GM12872 (cell line): ENCODE results near the gene PRDM15.

Experiments
- TF ChIP-seq, protein P1 (sequence below): IDR thresholded peaks from 3 replicates; pipeline ENCODE4 v1.5.1; 2011; ENCODE audit warnings: low read depth, mild to moderate bottlenecking, low read length, moderate library complexity; ENCODE audit not compliant: insufficient read depth

PRDM15 gene

DNA sequence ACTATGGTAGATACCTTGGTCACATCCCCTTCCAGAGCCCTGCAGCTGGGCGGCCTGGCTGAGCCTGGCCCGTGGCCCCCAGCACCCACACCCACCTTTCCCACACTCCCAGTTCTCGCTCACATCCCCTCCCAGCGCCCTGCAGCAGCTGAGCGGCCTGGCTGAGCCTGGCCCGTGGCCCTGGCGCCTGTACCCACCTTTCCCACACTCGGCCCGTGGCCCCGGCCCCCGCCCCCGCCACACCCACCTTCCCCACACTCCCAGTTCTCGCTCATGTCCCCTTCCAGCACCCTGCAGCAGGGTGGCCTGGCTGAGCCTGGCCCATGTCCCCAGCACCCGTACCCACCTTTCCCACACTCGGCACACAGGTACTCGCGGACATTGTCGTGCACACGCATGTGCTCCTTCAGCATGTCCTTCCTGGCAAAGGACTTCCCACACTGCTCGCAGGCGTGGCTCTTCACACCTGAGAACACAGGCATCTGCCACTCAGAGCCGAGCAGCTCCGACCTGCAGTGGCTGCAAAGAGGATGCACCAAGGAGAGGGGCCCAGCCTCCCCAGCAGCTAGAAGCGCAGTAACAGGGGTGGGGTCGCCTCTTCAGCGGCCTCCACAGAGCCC, 59.8 kb downstream of the PRDM15 start:
- TF ChIP-seq, protein P1, sequence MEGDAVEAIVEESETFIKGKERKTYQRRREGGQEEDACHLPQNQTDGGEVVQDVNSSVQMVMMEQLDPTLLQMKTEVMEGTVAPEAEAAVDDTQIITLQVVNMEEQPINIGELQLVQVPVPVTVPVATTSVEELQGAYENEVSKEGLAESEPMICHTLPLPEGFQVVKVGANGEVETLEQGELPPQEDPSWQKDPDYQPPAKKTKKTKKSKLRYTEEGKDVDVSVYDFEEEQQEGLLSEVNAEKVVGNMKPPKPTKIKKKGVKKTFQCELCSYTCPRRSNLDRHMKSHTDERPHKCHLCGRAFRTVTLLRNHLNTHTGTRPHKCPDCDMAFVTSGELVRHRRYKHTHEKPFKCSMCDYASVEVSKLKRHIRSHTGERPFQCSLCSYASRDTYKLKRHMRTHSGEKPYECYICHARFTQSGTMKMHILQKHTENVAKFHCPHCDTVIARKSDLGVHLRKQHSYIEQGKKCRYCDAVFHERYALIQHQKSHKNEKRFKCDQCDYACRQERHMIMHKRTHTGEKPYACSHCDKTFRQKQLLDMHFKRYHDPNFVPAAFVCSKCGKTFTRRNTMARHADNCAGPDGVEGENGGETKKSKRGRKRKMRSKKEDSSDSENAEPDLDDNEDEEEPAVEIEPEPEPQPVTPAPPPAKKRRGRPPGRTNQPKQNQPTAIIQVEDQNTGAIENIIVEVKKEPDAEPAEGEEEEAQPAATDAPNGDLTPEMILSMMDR: no peak

DNA sequence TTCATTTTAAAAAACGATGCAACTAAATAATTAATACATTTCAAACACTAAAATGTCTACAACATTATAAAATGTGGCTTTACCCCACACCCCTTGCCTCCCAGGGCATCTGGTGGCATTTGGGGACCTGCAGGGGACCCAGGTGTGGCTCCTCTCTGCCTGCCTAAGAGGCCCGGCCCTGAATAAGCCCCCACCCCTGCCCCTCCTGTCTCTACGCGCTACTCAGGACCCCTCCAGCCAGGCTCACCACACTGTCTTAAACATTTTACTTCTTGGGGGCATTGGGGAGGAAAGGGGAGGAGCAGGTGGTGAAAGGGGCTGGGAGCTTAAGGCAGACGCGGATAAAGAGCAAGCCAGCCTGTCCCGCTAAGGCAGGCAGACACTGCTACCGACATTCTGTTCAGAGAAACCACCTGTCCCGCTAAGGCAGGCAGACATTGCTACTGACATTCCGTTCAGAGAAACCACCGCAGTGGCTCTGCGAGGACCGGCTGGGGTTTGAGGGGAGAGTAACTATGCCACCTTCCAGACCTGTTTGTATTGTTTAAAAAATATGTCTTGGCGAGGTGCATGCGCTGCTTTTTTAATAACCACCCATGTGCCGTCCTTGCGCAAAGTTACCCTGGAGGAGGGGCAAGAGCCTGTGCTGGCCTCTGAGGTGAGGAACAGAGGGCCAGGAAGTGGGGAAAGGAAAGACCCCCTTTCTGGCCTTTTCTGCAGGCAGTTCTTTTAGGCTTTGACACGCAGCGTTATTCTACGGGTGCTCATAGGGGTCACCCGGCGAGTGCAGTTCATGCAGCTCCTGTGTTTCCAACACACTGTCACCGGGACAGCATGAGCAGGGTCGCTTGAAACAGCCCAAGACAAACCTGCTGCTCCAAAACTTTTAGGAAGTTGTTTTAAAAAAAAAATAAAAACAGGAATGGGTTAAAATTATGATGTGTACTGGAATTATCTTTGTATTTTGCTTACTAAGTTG, 61.0 kb downstream of the PRDM15 start:
- TF ChIP-seq, protein P1: no peak

DNA sequence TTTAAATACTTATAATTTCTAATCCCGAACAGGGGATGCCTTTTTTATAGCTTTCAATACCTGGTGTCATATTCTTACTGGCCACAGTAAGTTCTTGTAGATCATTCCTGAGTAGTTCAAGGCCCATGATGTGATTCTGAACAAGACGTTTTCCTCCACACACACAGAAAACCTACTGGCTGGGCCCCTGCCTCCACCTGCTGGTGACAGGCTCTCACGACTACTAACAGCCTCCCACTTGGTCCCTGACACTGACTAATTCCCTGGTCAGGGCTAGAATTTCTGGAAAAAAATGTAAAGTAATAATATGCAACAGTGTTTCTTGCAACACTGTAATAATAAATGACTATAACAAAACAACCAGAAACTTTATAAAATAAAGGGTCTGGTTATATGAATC, 61.9 kb downstream of the PRDM15 start:
- TF ChIP-seq, protein P1: peak; percentile 78

DNA sequence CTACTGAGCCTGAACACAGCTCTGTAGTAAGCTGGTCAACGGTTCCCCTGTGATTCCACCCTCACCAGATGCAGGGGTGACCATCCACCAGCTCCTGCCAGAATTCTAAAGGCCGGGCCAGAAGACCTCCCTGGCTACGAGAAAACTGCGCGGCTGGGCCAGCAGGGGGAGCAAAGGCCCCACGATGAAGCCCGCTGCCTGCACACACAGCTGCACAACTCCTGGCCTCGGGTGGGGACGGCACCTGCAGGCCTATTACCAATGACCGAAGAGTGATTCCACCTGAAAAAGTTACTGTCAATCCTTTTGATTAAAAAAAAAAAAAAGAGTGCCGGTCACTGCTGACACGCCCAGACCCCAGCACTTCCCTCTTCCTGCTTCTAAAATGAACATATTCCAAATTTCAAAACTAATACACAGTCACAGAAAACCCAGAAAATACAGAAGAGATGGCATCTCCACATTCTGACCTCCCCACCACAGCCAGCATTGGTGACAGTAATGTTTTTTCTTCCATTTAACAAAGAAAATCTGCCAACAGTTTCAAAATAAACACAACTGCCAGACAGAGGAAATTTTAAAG, 62.5 kb downstream of the PRDM15 start:
- TF ChIP-seq, protein P1: peak; percentile 87

DNA sequence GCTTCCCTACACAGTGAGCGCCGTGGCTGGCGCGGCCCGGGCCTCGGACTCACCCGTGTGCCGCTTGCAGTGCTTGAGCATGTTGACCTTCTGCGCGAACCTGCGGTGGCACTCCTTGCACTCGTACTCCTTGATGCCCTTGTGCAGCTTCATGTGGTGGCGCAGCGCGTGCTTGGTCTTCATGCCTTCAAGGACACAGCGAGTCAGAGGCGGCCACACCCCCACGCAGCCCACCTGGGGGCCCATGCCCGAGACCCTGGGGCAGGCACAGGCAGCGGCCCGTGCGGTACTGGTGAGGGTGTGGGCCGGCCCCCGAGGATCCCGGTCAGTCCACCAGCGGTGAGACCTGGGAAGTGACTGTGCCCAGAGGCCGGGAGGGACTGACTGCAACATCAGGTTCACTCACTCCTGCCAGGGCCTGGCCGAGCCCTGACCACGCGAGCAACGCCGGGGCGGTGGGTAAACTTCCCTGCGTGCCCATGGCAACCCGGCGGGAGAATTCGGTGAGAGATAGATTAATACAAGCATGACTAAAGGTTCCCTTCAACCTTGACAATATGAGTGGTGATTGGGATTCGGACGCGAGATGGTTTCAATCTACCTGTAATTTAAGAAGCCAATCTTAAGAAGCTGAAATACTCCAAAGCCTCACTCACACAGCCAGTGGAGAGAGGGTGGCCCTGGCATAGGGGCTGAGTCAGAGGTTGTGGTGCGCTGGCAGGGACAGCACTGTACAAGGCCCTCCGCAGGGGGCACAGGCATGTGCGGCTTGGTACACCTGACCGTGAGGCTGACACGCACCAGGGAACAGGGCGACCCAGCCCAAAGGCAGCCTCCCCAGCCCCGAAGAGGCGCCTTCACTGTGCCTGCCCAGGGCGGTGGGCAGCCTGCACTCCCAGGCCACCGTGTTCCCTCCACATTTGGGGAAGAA, 63.2 kb downstream of the PRDM15 start:
- TF ChIP-seq, protein P1: no peak

DNA sequence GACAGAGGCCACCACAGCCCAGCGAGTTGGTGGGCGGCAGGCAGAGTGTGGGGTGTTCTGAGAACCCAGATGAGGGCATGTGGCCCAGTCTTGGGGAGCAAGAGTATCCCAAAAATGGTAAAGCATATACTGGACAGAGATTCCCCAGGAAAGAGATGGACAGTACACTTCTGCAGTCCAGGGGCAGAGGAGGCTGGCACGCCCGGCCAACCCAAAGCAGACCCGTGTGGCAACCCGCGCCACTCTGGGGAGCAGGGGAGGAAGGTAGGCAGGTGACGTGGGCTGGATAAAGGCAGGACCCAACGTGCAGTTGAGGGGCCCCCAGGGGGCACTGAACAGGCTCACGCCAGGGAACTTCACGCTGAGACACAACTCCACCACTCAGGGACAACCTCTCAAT, 65.9 kb downstream of the PRDM15 start:
- TF ChIP-seq, protein P1: no peak
